GM21526 (cell line): ENCODE data around the gene IFIT1B.

Experiments used
- ATAC-seq: cut with Tn5 transposase; IDR thresholded peaks from one replicate; pipeline ENCODE4 v1.9.1; 2021; ENCODE audit warnings: moderate library complexity; ENCODE audit not compliant: unreplicated experiment, low FRiP score

Gene IFIT1B

GRCh38 chr10:89348481-89348880 lies 29.4 kb upstream of the IFIT1B start:
- ATAC-seq = no peak

DNA sequence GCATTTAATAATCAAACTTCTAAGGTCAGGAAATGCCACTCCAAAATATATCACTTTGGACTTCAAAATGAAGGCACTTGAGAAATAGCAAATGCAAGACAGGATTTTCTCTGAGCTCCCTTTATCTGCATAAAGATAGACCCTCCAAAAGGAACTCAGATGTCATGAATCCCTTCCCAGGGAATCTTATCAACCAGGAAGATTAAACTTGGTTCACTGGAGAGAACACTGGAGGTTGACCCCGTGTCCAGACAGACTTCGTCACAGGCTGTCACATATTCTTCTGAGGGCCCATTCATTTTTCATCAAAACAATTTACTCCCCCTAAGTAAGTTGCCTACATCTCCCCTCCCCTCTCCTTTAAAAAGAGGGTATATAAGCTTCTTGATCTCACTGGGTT lies 28.9 kb upstream of the IFIT1B start:
- no peak for ATAC-seq

GRCh38 chr10:89350631-89351315 lies 27.1 kb upstream of the IFIT1B start:
- peak; percentile 33 for ATAC-seq

- ATAC-seq = peak; percentile 88
Observed at GRCh38 chr10:89351412-89351779, 26.5 kb upstream of the IFIT1B start.

GRCh38 chr10:89351780-89352597 lies 25.9 kb upstream of the IFIT1B start:
- ATAC-seq = no peak

DNA sequence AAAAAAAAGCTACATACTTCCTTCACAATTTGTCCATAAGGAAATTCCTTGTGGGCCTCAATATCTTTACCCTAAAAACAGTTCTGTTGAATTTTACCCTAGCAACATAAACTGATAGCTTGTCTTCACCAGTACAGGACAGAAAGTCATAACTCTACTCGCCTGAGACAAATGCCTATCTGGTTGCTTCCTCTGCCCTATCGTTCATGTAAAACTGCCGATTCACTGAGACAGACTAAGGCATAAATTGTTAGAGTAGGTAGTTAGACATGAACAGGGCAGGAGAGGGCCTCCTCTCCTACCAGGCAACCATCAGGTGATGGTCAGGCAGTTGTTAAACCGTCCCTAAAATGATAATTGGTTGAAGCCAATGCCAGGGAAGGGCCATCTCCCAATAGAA lies 25.1 kb upstream of the IFIT1B start:
- ATAC-seq = no peak

- ATAC-seq = no peak
Observed at GRCh38 chr10:89355394-89355931, 22.4 kb upstream of the IFIT1B start.

DNA sequence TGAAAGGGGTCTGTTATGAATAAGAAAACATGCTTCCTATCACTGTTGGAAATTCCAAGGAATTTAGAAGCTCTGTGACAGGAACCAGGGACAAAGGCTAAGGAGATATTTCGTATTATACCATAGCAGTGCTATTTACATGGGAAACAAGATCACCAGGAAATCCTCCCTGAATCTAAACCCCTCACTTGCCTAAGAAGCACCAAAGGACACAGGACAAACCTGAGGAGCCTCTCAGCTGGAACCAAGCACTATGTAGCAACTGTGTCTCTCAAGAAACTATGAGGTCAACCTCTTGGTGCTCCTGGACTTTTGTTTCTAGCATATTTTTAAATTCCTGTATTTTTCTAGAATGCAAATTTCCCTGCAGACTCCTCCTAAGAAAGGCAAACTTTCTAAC lies 20.8 kb upstream of the IFIT1B start:
- ATAC-seq = no peak

DNA sequence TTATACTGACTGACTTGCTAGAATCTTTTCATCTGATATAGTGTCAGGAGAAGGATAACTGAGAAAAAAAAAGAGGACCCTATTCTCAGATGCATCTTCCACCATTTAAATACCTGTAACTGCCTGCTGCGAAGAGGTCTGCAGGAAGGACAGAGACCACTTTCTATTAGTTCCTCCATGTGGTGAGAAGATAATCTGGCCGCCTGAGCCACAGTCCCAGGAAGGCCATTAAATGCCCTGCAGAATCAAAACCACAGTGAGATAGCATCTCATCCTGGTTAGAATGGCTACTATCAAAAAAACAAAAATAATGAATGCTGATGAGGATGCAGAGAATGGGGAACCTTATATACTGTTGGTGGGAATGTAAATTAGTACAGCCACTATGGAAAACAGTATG lies 19.9 kb upstream of the IFIT1B start:
- ATAC-seq = no peak

DNA sequence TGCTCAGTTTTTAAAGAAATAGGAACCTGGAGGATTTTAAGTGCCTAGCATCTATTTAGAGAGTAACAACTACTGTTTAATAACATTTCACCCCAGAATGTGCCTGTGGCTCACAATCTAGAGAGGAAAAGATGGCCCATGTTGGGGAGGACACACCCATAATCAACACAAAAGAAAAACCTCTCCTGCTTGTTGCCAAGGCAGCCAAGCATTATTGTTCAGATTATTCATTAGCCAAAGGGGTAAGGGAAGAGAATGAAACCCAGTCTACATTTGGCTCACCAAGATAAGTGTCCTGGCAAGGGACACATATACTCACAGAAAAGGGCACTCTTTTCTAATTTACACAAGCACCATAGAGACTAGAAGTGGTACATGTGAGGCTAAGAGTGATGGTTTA lies 17.7 kb upstream of the IFIT1B start:
- no peak for ATAC-seq

DNA sequence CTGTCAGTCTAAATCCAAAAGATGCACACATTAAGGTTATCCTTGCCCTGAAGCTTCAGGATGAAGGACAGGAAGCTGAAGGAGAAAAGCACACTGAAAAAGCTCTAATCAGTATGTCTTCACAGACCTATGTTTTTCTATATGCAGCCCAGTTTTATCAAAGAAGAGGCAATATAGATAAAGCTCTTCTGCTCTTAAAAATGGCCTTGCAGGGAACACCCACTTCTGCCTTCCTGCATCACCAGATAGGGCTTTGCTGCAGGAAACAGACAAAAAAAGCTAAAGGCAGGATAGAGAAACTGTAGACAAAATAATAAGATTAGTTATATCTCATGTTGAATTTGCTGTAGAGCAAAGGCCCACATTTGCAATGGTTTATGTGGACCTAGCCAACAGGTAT lies 14.9 kb upstream of the IFIT1B start:
- no peak for ATAC-seq

DNA sequence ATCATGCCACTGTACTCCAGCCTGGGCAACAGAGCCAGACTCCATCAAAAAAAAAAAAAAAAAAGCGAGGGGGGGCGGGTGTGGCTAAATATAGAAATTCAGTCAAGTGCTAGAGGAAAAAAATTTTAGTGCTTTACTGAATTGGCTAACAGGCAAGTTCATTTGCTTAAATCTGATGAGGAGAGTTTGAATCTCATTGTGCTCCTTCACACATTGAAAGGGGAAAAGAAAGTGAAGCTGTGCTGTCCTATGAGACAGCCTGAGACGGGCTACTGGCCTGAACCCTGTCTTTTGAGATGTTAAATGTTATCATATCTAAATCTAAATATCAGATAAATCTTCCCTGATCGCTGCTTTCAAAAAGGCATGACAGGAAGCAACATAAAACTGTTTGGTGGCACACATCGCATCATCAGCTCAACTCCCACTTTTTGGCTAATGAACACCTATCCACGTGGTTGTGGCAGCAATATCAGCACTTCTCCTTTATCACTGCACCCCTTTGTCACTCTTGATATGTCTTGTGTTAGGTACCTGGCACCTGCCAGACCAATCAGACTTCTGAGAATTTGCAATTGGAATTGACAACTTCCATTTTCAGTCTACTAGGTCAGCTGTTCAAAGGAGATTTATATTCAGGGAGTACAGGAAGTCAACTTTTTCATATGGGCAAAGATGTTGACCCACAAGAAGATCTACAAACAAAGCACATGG lies 14.0 kb upstream of the IFIT1B start:
- no peak for ATAC-seq

DNA sequence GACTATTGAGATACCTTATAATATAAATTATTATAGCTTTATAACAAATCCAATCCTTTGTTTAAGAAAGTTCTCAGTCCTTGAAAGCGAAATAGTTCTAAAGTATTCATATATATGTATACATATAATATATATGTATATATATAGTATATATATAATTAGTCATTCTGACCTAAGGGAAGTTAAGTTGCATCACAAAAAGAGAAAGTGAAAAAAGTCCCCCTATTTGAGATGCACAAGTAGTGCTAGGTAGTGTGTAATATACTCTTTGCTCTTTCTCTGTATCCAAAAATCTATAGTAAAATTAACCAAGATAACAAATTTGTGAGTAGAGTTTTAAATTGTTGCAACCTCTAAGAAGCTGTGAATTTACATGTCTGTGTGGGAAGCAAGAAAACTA lies 13.3 kb upstream of the IFIT1B start:
- no peak for ATAC-seq

GRCh38 chr10:89367529-89367928 lies 10.3 kb upstream of the IFIT1B start:
- peak; percentile 72 for ATAC-seq

DNA sequence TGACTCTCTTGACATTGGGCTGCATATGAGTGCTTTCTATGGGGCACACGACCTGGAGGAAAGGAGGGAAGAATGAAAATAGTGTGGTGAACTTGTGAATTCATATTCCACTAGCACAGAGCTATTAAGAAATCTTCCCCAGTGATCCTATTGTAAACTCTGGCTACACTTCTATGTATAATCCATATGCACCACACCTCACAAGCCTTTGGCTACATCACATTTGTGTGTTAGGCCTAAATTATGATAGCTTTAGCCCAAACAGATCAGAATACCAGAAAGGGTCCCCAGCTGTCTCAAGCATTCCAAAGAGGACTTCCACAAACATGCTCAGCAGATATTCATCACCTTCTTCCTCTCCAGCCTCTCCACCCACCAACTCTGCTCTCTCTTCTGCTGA lies 9.7 kb upstream of the IFIT1B start:
- ATAC-seq = no peak

DNA sequence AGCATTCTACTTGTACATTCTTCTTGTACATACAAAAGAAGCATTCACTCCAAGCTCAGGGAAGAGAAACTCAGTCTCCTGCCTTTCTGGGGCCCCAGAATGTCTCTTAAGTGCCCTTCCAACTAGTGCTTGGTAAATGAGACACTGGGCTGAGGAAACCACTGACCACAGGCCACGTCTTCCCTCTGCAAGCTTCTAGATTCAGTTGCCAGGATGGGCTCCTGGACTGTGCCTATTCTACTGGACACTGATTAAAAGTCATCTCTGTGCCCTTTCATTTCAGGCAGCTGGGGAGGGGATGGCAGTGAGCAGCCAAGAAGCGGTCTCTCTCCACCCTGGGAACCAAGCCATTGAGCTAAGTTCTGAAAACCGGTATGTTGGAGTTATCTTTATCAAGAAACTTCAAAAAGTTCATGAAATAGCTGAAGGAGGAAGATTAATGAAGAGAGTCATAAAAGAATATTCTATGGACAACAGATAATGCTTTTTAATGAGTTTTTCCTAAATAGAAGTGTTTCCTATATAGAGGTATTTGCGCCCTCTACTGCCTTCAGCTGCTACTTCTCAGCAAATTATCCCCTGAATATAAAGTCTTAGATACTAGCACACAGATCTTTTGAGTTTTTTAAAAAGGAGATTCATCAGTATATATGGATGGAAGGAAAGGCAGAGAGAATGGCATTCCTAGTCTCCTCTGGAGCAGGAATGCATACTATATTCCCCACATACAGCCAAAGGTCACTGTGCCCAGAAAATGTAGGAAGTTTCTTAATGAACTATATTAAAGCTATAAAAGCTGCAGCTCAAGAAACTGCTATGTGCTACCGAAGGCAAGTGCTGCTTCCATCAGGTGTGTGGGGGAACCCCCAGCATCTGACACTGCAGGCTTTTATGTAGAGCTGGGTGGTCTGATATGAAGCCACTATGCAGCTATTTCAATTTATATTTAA lies 8.4 kb upstream of the IFIT1B start:
- no peak for ATAC-seq

DNA sequence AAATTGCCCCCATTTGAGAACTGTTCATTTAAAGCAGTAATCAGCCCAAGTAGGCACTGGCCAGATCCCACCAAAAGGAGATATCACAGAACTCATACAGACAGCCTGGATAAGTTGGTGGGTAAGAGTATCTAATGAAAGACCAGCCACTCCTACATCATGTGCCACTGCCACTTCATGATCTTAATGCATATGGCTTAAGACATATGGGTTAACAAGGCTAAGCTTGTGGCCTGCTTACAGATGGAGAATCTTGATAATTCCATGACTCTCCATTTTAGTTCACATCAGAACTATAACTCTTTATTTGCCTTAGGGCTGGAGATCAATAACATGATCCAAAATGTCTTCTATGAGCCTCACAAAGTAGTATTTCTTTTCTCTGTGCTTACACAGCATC lies 6.8 kb upstream of the IFIT1B start:
- no peak for ATAC-seq

DNA sequence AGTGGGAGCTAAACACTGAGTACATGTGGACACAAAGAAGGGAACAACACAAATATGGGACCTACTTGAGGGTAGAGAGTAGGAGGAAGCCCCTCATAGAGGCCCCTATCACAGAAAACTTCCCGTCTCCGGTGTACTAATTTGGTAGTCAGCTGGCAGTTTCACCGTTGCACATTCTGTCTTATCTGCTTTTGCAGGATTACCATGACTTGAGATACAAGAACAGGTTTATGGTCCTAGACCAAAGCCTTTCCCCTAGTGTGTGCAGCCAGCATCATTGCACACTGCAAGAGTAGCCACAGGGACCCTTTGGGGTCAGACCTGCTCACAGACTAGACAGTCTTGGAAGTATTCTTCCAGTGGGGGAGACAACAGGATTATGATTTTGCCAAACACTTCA lies 5.9 kb upstream of the IFIT1B start:
- no peak for ATAC-seq

DNA sequence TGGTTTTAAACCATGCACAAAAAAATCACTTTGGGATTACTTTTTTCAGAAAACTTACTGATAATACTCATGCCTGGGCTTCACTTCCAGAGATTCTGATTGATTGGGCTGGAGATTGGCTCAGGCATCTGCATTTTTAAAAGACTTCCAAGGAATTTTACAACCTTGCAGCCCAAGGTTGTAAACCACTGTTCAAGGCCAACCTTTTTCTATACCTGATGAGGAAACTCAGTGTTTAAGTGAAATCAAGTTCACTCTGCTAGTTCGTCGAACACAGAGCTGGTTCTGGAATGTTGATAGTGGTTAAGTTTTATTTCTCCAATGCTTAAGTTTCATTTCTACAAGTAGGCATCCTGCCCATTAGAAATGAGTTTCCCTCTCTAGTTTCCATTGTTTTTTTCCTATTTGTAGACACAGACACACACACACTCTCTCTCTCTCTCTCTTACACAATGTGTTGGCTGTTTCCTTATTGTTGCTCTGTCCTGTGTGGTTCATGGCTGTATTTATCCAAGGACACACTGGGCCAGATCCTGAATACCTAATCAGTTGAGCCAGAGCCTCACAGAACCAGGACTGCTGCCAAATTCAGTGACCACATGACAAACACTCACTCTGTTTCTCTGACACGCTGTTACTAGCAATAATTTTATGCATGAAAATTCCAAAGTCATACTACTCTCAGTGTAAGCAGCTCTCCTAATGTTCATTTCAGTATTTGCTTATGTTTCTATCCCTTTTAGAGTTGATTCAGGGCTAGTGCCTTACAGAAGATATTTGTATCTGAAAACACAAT lies 3.7 kb upstream of the IFIT1B start:
- ATAC-seq = no peak
